DMS 273 (cell line): ENCODE results near the gene ANKRD65.
"Not testable (repeated sequence)": the region's sequence is repeated elsewhere in the genome, so short reads cannot be mapped to it uniquely, and the experiment has no call there.

Source experiments
- DNase-seq: peaks from one replicate; lab custom pipeline; 2025; ENCODE audit not compliant: unreplicated experiment; lab: John Stamatoyannopoulos, UW

Gene ANKRD65

GRCh38 chr1:1373815-1374588 lies 47.1 kb downstream of the ANKRD65 start:
- DNase-seq = no peak

GRCh38 chr1:1373051-1373814 lies 47.8 kb downstream of the ANKRD65 start:
- no peak for DNase-seq

GRCh38 chr1:1371746-1372711 lies 49.0 kb downstream of the ANKRD65 start:
- peak; percentile 79 for DNase-seq

GRCh38 chr1:1371364-1371745 lies 49.7 kb downstream of the ANKRD65 start:
- no peak for DNase-seq

GRCh38 chr1:1370771-1371300 lies 50.2 kb downstream of the ANKRD65 start:
- no peak for DNase-seq

- DNase-seq = not testable (repeated sequence)
Measured at GRCh38 chr1:1370094-1370493, 51.0 kb downstream of the ANKRD65 start.
